ENCODE results near the gene CCSER2. TPM values are rescaled to one million over a fixed set of nuclear protein-coding genes. Genes with fewer than 3 reads are reported as not detected.
"Not testable (repeated sequence)": the region's sequence is repeated elsewhere in the genome, so short reads cannot be mapped to it uniquely, and the experiment has no call there.

The CCSER2 gene
- total RNA-seq, 1 experiment from 2014 or later, result 23.1 TPM

GRCh38 chr10:84317174-84317573, 11.2 kb upstream of the CCSER2 start:
- POLR2A ChIA-PET, result no interaction called here
- Histone ChIP-seq H3K27me3 (replicated peaks; ENCODE audit: control insufficient read depth, insufficient read depth, low read length) (no peaks in the 10 kb centered on the region), H3K9me3 (no peaks in the 10 kb centered on the region), H3K4me1 (no peaks in the 10 kb centered on the region), H3K36me3 (ENCODE audit: control insufficient read depth, insufficient read depth, low read length) (no peaks in the 10 kb centered on the region), H3K4me3 (ENCODE audit: low read depth, low read length) (no peak overlapping the region)
- peaks cover 2% of the 10 kb centered on the region for H3K27me3 Mint-ChIP-seq (ENCODE audit: insufficient read depth, unreplicated experiment)
- BruUV-seq (replicated peaks), result no TSS peak
- H3K4me1 Mint-ChIP-seq (ENCODE audit: low read depth, unreplicated experiment), result peaks cover 7% of the 10 kb centered on the region
- CTCF ChIA-PET, result no interaction called here
- intact Hi-C loops (cut with micrococcal nuclease; ENCODE audit: unreplicated experiment), result no loop called here
- H3K4me3 Mint-ChIP-seq (ENCODE audit: unreplicated experiment), result no peak overlapping the region
- H3K36me3 Mint-ChIP-seq (ENCODE audit: insufficient read depth, unreplicated experiment), result no peaks in the 10 kb centered on the region
- no peak for TF ChIP-seq CTCF (IDR thresholded peaks at IDR 0.05; ENCODE audit: insufficient read depth in 1 of 2, low read depth in 1 of 2, low read length in 1 of 2, severe bottlenecking in 1 of 2, unreplicated experiment in 1 of 2)
- no peak overlapping the region for H3K27ac Mint-ChIP-seq (ENCODE audit: unreplicated experiment)
- no peaks in the 10 kb centered on the region for H3K9me3 Mint-ChIP-seq (ENCODE audit: unreplicated experiment)
- no peak for DNase-seq

GRCh38 chr10:84321902-84322301, 6.5 kb upstream of the CCSER2 start:
- POLR2A ChIA-PET, result no interaction called here
- no TSS peak for BruUV-seq (replicated peaks)
- Histone ChIP-seq H3K4me3 (ENCODE audit: low read depth, low read length) (no peak overlapping the region), H3K36me3 (ENCODE audit: control insufficient read depth, insufficient read depth, low read length) (no peaks in the 10 kb centered on the region), H3K9me3 (no peaks in the 10 kb centered on the region), H3K27me3 (replicated peaks; ENCODE audit: control insufficient read depth, insufficient read depth, low read length) (no peaks in the 10 kb centered on the region), H3K4me1 (peaks cover 2% of the 10 kb centered on the region)
- Mint-ChIP-seq H3K36me3 (ENCODE audit: insufficient read depth, unreplicated experiment) (no peaks in the 10 kb centered on the region), H3K4me1 (ENCODE audit: low read depth, unreplicated experiment) (no peaks in the 10 kb centered on the region), H3K27ac (ENCODE audit: unreplicated experiment) (no peak overlapping the region), H3K27me3 (ENCODE audit: insufficient read depth, unreplicated experiment) (peaks cover 2% of the 10 kb centered on the region), H3K9me3 (ENCODE audit: unreplicated experiment) (no peaks in the 10 kb centered on the region), H3K4me3 (ENCODE audit: unreplicated experiment) (no peak overlapping the region)
- CTCF ChIA-PET, result no interaction called here
- intact Hi-C loops (cut with micrococcal nuclease; ENCODE audit: unreplicated experiment), result no loop called here
- no peak for DNase-seq
- no peak for TF ChIP-seq CTCF (IDR thresholded peaks at IDR 0.05; ENCODE audit: insufficient read depth in 1 of 2, low read depth in 1 of 2, low read length in 1 of 2, severe bottlenecking in 1 of 2, unreplicated experiment in 1 of 2)

GRCh38 chr10:84323566-84323965, 4.8 kb upstream of the CCSER2 start:
- BruUV-seq (replicated peaks); H3K27me3 Mint-ChIP-seq (ENCODE audit: insufficient read depth, unreplicated experiment); H3K9me3 ChIP-seq; H3K9me3 Mint-ChIP-seq (ENCODE audit: unreplicated experiment); CTCF ChIA-PET; H3K4me3 Mint-ChIP-seq (ENCODE audit: unreplicated experiment); H3K36me3 ChIP-seq (ENCODE audit: control insufficient read depth, insufficient read depth, low read length); POLR2A ChIA-PET; H3K27me3 ChIP-seq (replicated peaks; ENCODE audit: control insufficient read depth, insufficient read depth, low read length); H3K4me1 Mint-ChIP-seq (ENCODE audit: low read depth, unreplicated experiment); intact Hi-C loops (cut with micrococcal nuclease; ENCODE audit: unreplicated experiment); H3K36me3 Mint-ChIP-seq (ENCODE audit: insufficient read depth, unreplicated experiment); DNase-seq; H3K4me3 ChIP-seq (ENCODE audit: low read depth, low read length); H3K27ac Mint-ChIP-seq (ENCODE audit: unreplicated experiment): not testable (repeated sequence)
- peaks cover 14% of the 10 kb centered on the region for H3K4me1 ChIP-seq

- Mint-ChIP-seq H3K27ac (ENCODE audit: unreplicated experiment) (peak overlapping the region; percentile 75), H3K4me1 (ENCODE audit: low read depth, unreplicated experiment) (peaks cover 14% of the 10 kb centered on the region), H3K36me3 (ENCODE audit: insufficient read depth, unreplicated experiment) (peaks cover 10% of the 10 kb centered on the region)
- peak; percentile 31 to 46 for DNase-seq
- H3K9me3 Mint-ChIP-seq (ENCODE audit: unreplicated experiment); BruUV-seq (replicated peaks); POLR2A ChIA-PET; CTCF ChIA-PET; H3K27me3 Mint-ChIP-seq (ENCODE audit: insufficient read depth, unreplicated experiment); intact Hi-C loops (cut with micrococcal nuclease; ENCODE audit: unreplicated experiment); H3K4me3 ChIP-seq (ENCODE audit: low read depth, low read length); H3K36me3 ChIP-seq (ENCODE audit: control insufficient read depth, insufficient read depth, low read length); H3K4me3 Mint-ChIP-seq (ENCODE audit: unreplicated experiment); H3K27me3 ChIP-seq (replicated peaks; ENCODE audit: control insufficient read depth, insufficient read depth, low read length); H3K9me3 ChIP-seq: not testable (repeated sequence)
- peaks cover 26% of the 10 kb centered on the region for H3K4me1 ChIP-seq
Observed at GRCh38 chr10:84326995-84327394, 1.4 kb upstream of the CCSER2 start.
